DMS53 (cell line): ENCODE measurements around the gene S100A6.
A peak's percentile ranks its signal among the peaks of the same experiment; 100 is the strongest.
"Not testable (repeated sequence)": the region's sequence is repeated elsewhere in the genome, so short reads cannot be mapped to it uniquely, and the experiment has no call there.

Experiments
- DNase-seq: peaks from one replicate; lab custom pipeline; 2025; lab: John Stamatoyannopoulos, UW

The S100A6 gene

GRCh38 chr1:153563991-153564390 lies 28.2 kb upstream of the S100A6 start:
- DNase-seq: no peak

- no peak for DNase-seq
Observed at GRCh38 chr1:153563483-153563901, 27.7 kb upstream of the S100A6 start.

- not testable (repeated sequence) for DNase-seq
Observed at GRCh38 chr1:153562021-153562420, 26.2 kb upstream of the S100A6 start.

- no peak for DNase-seq
Observed at GRCh38 chr1:153561466-153561985, 25.7 kb upstream of the S100A6 start.

- DNase-seq: no peak
Observed at GRCh38 chr1:153560771-153561465, 25.1 kb upstream of the S100A6 start.

GRCh38 chr1:153560241-153560640 lies 24.4 kb upstream of the S100A6 start:
- DNase-seq: no peak

GRCh38 chr1:153557877-153558276 lies 22.1 kb upstream of the S100A6 start:
- no peak for DNase-seq

GRCh38 chr1:153556348-153556747 lies 20.6 kb upstream of the S100A6 start:
- DNase-seq: no peak

- no peak for DNase-seq
Observed at GRCh38 chr1:153553830-153554541, 18.2 kb upstream of the S100A6 start.

- no peak for DNase-seq
Observed at GRCh38 chr1:153553096-153553495, 17.3 kb upstream of the S100A6 start.

- peak; percentile 12 for DNase-seq
Observed at GRCh38 chr1:153552335-153552734, 16.5 kb upstream of the S100A6 start.

GRCh38 chr1:153550827-153551500 lies 15.2 kb upstream of the S100A6 start:
- no peak for DNase-seq

- no peak for DNase-seq
Observed at GRCh38 chr1:153550398-153550758, 14.6 kb upstream of the S100A6 start.

- DNase-seq: no peak
Observed at GRCh38 chr1:153549741-153550397, 14.1 kb upstream of the S100A6 start.

- DNase-seq: peak; percentile 19
Observed at GRCh38 chr1:153548722-153549688, 13.2 kb upstream of the S100A6 start, which contains the start of gene S100A3. S100A3 (minus strand) TSS chr1:153549258; CDS start chr1:153548485, 773 bp downstream.

- no peak for DNase-seq
Observed at GRCh38 chr1:153547560-153548551, 12.1 kb upstream of the S100A6 start.

GRCh38 chr1:153546796-153547559 lies 11.2 kb upstream of the S100A6 start:
- no peak for DNase-seq

- no peak for DNase-seq
Observed at GRCh38 chr1:153546371-153546770, 10.6 kb upstream of the S100A6 start.
